ENCODE results near the gene RPRD1B. TPM values are rescaled to one million over a fixed set of nuclear protein-coding genes. Genes with fewer than 3 reads are reported as not detected.
A peak's percentile ranks its signal among the peaks of the same experiment; 100 is the strongest.

The RPRD1B gene
- total and polyA plus RNA-seq, 2 of the 13 experiments (the other 11 are each of a cell fraction or from before 2014, with no cell fraction given) = 31.1 to 41.5 TPM

DNA sequence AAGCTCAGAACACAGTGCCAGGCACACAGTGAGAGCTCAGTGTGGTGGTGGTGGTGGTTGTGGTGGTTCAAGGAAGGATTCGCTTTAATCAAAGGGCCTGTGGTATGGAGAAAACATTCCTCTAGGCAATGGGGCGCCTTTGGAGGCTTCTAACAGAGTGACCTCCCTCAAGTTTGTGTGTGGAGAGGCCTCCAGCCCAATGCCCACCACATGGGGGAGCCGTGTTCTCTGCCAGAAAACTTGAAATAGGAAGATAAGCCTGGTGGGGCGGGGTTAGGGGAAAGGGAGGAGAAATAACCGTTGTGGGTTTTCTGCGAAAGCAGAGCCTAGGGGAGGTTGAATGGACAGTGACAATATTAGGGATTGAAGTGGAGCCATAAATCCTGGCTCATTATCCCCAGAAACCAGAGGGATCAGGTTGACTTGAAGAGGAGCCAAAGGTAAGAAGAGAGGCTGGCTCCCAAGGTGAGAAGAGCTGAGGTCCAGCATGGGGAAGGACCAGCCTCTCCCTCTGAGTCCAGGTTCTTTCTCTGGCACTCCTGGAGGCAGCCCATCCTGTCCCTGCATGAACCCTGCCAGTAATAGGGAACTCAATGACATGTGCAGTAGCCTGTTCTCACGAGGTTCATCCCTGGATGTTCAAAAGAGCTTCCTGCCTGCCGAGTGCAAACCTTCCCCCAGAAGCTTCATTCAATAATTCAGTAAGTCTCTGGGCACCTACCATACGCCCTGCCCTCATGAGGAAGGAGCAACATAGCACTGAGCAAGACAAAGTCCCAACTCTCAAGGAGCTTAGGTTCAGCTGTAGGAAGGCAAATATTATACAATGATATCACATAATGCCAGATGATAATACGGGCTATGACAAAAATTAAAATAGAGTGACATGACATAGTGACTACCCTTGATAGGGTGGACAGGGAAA is 80.1 kb downstream of the RPRD1B start (continued):
- TF ChIP-seq, protein P1, sequence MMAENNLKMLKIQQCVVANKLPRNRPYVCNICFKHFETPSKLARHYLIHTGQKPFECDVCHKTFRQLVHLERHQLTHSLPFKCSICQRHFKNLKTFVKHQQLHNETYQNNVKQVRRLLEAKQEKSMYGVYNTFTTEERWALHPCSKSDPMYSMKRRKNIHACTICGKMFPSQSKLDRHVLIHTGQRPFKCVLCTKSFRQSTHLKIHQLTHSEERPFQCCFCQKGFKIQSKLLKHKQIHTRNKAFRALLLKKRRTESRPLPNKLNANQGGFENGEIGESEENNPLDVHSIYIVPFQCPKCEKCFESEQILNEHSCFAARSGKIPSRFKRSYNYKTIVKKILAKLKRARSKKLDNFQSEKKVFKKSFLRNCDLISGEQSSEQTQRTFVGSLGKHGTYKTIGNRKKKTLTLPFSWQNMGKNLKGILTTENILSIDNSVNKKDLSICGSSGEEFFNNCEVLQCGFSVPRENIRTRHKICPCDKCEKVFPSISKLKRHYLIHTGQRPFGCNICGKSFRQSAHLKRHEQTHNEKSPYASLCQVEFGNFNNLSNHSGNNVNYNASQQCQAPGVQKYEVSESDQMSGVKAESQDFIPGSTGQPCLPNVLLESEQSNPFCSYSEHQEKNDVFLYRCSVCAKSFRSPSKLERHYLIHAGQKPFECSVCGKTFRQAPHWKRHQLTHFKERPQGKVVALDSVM (CRISPR knock-in tag; IDR thresholded peaks at IDR 0.05) = 0 out of 2 replicates have a peak, but pooled peaks have one; percentile 31
- TF ChIP-seq MIXL1 (CRISPR knock-in tag; IDR thresholded peaks at IDR 0.05) (no peak), PHB2 (IDR thresholded peaks at IDR 0.05; ENCODE audit: partially characterized antibody) (no peak), CBX5 (CRISPR knock-in tag; IDR thresholded peaks at IDR 0.05; ENCODE audit: borderline replicate concordance) (0 out of 2 replicates have a peak, but pooled peaks have one; percentile 39), ZNF709 (CRISPR knock-in tag; IDR thresholded peaks at IDR 0.05) (no peak), CBX2 (IDR thresholded peaks at IDR 0.05; ENCODE audit: low read depth, low read length) (no peak), CBX2 (CRISPR knock-in tag; IDR thresholded peaks at IDR 0.05; ENCODE audit: low read depth) (no peak), TOPORS (CRISPR knock-in tag; IDR thresholded peaks at IDR 0.05) (no peak), NR2C2 (CRISPR knock-in tag; IDR thresholded peaks at IDR 0.05; ENCODE audit: borderline replicate concordance) (no peak), TSC22D2 (CRISPR knock-in tag; IDR thresholded peaks at IDR 0.05; ENCODE audit: borderline replicate concordance) (no peak), HDAC1 (CRISPR knock-in tag; IDR thresholded peaks at IDR 0.05) (no peak), CHD2 (IDR thresholded peaks at IDR 0.05; ENCODE audit: low read depth, low read length) (no peak), SIX4 (CRISPR knock-in tag; IDR thresholded peaks at IDR 0.05) (no peak), ZSCAN31 (CRISPR knock-in tag; IDR thresholded peaks at IDR 0.05; ENCODE audit: low read depth) (no peak), RELA (CRISPR knock-in tag; IDR thresholded peaks at IDR 0.05) (no peak), ZNF639 (CRISPR knock-in tag; conservative IDR thresholded peaks at IDR 0.05) (no peak), ISL2 (CRISPR knock-in tag; IDR thresholded peaks at IDR 0.05) (no peak), ZNF550 (CRISPR knock-in tag; IDR thresholded peaks at IDR 0.05; ENCODE audit: borderline replicate concordance) (no peak), BRCA1 (CRISPR knock-in tag; IDR thresholded peaks at IDR 0.05) (no peak)
- TF ChIP-seq, protein P2, sequence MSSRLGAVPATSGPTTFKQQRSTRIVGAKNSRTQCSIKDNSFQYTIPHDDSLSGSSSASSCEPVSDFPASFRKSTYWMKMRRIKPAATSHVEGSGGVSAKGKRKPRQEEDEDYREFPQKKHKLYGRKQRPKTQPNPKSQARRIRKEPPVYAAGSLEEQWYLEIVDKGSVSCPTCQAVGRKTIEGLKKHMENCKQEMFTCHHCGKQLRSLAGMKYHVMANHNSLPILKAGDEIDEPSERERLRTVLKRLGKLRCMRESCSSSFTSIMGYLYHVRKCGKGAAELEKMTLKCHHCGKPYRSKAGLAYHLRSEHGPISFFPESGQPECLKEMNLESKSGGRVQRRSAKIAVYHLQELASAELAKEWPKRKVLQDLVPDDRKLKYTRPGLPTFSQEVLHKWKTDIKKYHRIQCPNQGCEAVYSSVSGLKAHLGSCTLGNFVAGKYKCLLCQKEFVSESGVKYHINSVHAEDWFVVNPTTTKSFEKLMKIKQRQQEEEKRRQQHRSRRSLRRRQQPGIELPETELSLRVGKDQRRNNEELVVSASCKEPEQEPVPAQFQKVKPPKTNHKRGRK (CRISPR knock-in tag; IDR thresholded peaks at IDR 0.05) = no peak
- TF ChIP-seq, protein P3, sequence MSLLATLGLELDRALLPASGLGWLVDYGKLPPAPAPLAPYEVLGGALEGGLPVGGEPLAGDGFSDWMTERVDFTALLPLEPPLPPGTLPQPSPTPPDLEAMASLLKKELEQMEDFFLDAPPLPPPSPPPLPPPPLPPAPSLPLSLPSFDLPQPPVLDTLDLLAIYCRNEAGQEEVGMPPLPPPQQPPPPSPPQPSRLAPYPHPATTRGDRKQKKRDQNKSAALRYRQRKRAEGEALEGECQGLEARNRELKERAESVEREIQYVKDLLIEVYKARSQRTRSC (CRISPR knock-in tag; IDR thresholded peaks at IDR 0.05; ENCODE audit: low read depth) = no peak
